Skeletal muscle tissue (tissue), 4 donors: ENCODE measurements around the gene MYO1B. TPM values are rescaled to one million over a fixed set of nuclear protein-coding genes. Genes with fewer than 3 reads are reported as not detected.
A peak's percentile ranks its signal among the peaks of the same experiment; 100 is the strongest.

Source experiments
- H3K27ac ChIP-seq: one replicate; pipeline ENCODE4 v1.7.0; 2013; ENCODE audit warnings: mild to moderate bottlenecking, low read depth, low read length, inconsistent platforms
- H3K27me3 ChIP-seq, 3 donors: one replicate each; pipeline ENCODE4 v1.7.0; 2013; ENCODE audit warnings: low read length in 3 of 3; ENCODE audit not compliant: control insufficient read depth in 3 of 3, insufficient read depth in 3 of 3
- H3K36me3 ChIP-seq, 3 donors: one replicate each; pipeline ENCODE4 v1.7.0; 2013; ENCODE audit warnings: low read length in 3 of 3; ENCODE audit not compliant: control insufficient read depth in 3 of 3, insufficient read depth in 3 of 3
- H3K4me1 ChIP-seq, 3 donors: one replicate each; pipeline ENCODE4 v1.7.0; 2013; ENCODE audit warnings: low read length in 3 of 3, mild to moderate bottlenecking in 3 of 3; ENCODE audit not compliant: control insufficient read depth in 3 of 3, insufficient read depth in 3 of 3
- H3K4me3 ChIP-seq, 3 donors: one replicate each; pipeline ENCODE4 v1.7.0; 2013; ENCODE audit warnings: low read length in 3 of 3
- H3K9ac ChIP-seq, 3 donors: one replicate each; pipeline ENCODE4 v1.7.0; 2013; ENCODE audit warnings: low read length in 3 of 3, mild to moderate bottlenecking in 3 of 3, moderate library complexity in 2 of 3, low read depth in 1 of 3
- H3K9me3 ChIP-seq, 3 donors: one replicate each; pipeline ENCODE4 v1.7.0; 2013; ENCODE audit warnings: low read length in 3 of 3; ENCODE audit not compliant: control insufficient read depth in 3 of 3
- total RNA-seq: library from RNA; depleted of rRNA; stranded (reverse); fragments of >200 nt; gene quantifications from one replicate; pipeline ENCODE4 v1.2.3, GENCODE V29; 2014
- donor health status: Osteomylitis.

Gene MYO1B
- total RNA-seq, 1 donor from 2014 or later, result 125 TPM

DNA sequence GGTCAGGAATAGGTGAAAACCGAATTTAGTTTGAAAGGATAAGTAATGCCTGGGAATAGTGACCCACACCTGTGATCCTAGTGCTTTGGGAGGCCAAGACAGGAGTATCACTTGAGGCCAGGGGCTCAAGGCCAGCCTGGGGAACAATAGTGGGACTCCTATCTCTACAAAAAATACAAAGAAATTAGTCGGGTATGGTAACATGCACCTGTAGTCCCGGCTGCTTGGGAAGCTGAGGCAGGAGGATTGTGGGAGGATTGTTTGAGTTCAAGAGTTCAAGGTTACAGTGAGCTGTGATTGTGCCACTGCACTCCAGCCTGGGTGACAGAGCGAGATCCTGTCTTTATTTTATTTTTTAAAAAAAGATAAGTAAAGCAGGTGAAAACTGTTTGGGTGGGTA, 3.8 kb upstream of the MYO1B start:
- H3K4me3 ChIP-seq, result no peak overlapping the region
- H3K4me1 ChIP-seq, result peaks cover 4 to 6% (median 6%) of the 10 kb centered on the region in 3 donors
- peaks cover 0 to 4% (median 0%) of the 10 kb centered on the region in 3 donors for H3K27me3 ChIP-seq
- H3K9ac ChIP-seq, result no peak overlapping the region
- no peaks in the 10 kb centered on the region for H3K9me3 ChIP-seq
- no peak overlapping the region for H3K27ac ChIP-seq
- H3K36me3 ChIP-seq, result no peaks in the 10 kb centered on the region

DNA sequence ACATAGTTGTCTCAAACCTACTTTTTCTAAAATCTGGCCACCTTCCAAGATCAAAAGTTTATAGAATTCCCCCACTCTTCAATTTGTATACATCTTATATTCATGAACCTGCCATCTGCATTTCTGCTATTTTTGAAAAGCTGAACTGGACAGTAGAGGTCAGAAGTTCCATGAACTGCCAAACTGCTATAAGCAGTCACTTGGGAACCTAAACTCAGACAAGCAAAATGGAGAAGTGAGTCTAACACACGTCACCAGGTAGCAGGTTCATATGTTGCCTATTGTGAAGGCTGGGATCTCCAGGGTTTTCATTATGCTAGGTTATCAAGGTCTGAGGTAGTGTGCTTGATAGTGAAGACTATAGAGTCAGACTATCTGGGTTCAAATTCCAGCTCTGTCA, 2.0 kb upstream of the MYO1B start:
- Histone ChIP-seq H3K9me3 (no peaks in the 10 kb centered on the region), H3K9ac (no peak overlapping the region), H3K4me1 (peaks cover 6 to 11% (median 9%) of the 10 kb centered on the region in 3 donors), H3K27me3 (peaks cover 0 to 16% (median 3%) of the 10 kb centered on the region in 3 donors), H3K27ac (no peak overlapping the region), H3K36me3 (no peaks in the 10 kb centered on the region), H3K4me3 (no peak overlapping the region)

GRCh38 chr2:191244350-191244749, 854 bp upstream of the MYO1B start:
- Histone ChIP-seq H3K9ac (no peak overlapping the region), H3K27me3 (peaks cover 0 to 18% (median 3%) of the 10 kb centered on the region in 3 donors), H3K4me1 (peaks cover 6 to 11% (median 9%) of the 10 kb centered on the region in 3 donors), H3K4me3 (peak overlapping the region in 1 of 3 donors; percentile 55), H3K9me3 (no peaks in the 10 kb centered on the region), H3K36me3 (no peaks in the 10 kb centered on the region), H3K27ac (no peak overlapping the region)

- Histone ChIP-seq H3K36me3 (no peaks in the 10 kb centered on the region), H3K4me1 (peaks cover 6 to 11% (median 9%) of the 10 kb centered on the region in 3 donors), H3K4me3 (peak overlapping the region; percentile 74 to 79 (median 77)), H3K27ac (peak overlapping the region; percentile 84), H3K27me3 (peaks cover 0 to 18% (median 3%) of the 10 kb centered on the region in 3 donors), H3K9me3 (no peaks in the 10 kb centered on the region), H3K9ac (peak overlapping the region; percentile 67 to 78 (median 69))
Observed at GRCh38 chr2:191245869-191246531, 796 bp downstream of the MYO1B start.

DNA sequence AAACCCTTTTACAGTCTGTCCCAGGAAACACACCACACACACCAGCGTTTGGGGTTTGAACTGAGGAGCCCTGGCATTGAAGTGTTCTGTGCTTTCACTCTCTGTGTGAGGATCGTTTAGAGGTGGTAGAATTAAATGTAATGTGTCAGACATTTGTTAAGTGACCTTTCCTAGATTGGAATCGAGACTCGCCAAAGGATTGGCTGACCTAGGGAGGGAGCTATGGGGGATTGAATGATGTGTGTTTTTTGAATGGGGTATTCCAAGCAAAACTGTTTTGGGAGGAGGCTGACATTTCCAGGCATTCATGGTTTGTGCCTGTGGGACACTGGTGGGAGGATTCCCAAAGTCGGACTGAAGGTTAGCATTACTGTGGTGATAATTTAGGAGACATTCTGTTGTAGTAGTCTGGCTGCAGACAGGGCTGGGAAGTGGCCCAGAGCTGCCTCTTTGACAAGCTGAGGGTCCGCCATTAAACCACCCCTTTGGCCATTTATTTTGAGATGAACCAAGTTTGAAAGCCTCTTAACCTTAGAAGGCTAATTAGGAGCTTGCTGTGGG, 1.7 kb downstream of the MYO1B start:
- H3K4me1 ChIP-seq, result peaks cover 6 to 11% (median 9%) of the 10 kb centered on the region in 3 donors

GRCh38 chr2:191247381-191248057, 2.3 kb downstream of the MYO1B start:
- Histone ChIP-seq H3K27ac (peak overlapping the region; percentile 84), H3K4me3 (peak overlapping the region in 2 of 3 donors; percentile 15 to 26), H3K36me3 (no peaks in the 10 kb centered on the region), H3K9ac (peak overlapping the region in 2 of 3 donors; percentile 1 to 29), H3K4me1 (peaks cover 6 to 11% (median 9%) of the 10 kb centered on the region in 3 donors), H3K9me3 (no peaks in the 10 kb centered on the region), H3K27me3 (peaks cover 0 to 18% (median 3%) of the 10 kb centered on the region in 3 donors)

More for the DNA sequence above, 1.7 kb downstream of the MYO1B start:
- Histone ChIP-seq H3K4me3 (peak overlapping the region; percentile 0 to 79 (median 36)), H3K27ac (peak overlapping the region; percentile 84), H3K9me3 (no peaks in the 10 kb centered on the region), H3K36me3 (no peaks in the 10 kb centered on the region), H3K27me3 (peaks cover 0 to 18% (median 3%) of the 10 kb centered on the region in 3 donors), H3K9ac (peak overlapping the region in 2 of 3 donors; percentile 67 to 69)

GRCh38 chr2:191249156-191249813, 4.1 kb downstream of the MYO1B start:
- peaks cover 6 to 11% (median 9%) of the 10 kb centered on the region in 3 donors for H3K4me1 ChIP-seq

DNA sequence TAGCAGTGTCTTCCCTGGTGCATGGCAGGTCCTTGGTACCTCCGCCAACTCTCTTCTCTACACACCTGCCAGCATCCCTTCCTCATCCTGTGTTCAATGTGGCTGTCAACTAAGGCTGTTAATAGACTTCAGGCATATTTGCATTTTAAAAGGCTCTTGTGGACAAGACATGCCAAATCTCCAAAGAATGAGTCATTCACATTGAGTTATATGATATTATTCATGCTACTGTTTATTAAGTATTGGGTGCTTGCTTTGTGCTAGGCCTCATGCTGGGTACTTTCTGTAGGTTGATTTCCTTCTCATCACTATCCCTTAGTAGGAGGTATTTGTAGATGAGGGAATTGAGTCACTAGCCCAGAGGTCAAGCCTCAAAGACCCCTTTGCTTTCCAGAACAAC, 5.2 kb downstream of the MYO1B start:
- Histone ChIP-seq H3K4me3 (no peak overlapping the region), H3K27me3 (peaks cover 0 to 18% (median 3%) of the 10 kb centered on the region in 3 donors), H3K36me3 (no peaks in the 10 kb centered on the region), H3K9ac (no peak overlapping the region), H3K9me3 (no peaks in the 10 kb centered on the region), H3K4me1 (peaks cover 6 to 11% (median 7%) of the 10 kb centered on the region in 3 donors), H3K27ac (no peak overlapping the region)

More at GRCh38 chr2:191249156-191249813, 4.1 kb downstream of the MYO1B start:
- Histone ChIP-seq H3K9me3 (no peaks in the 10 kb centered on the region), H3K27me3 (peaks cover 0 to 18% (median 3%) of the 10 kb centered on the region in 3 donors), H3K27ac (peak overlapping the region; percentile 26), H3K4me3 (no peak overlapping the region), H3K36me3 (no peaks in the 10 kb centered on the region), H3K9ac (no peak overlapping the region)

GRCh38 chr2:191250986-191251385, 5.8 kb downstream of the MYO1B start:
- peaks cover 5 to 16% (median 8%) of the 10 kb centered on the region in 3 donors for H3K4me1 ChIP-seq

More at GRCh38 chr2:191250986-191251385, 5.8 kb downstream of the MYO1B start:
- H3K36me3 ChIP-seq, result no peaks in the 10 kb centered on the region
- no peak overlapping the region for H3K4me3 ChIP-seq
- no peaks in the 10 kb centered on the region for H3K9me3 ChIP-seq
- peaks cover 0 to 18% (median 3%) of the 10 kb centered on the region in 3 donors for H3K27me3 ChIP-seq
- H3K27ac ChIP-seq, result no peak overlapping the region
- H3K9ac ChIP-seq, result no peak overlapping the region
